HUDEP-2 (cell line): ENCODE measurements around the gene DYNC1LI1.

ENCODE experiments used
- DNase-seq, 76 experiments: peaks; one replicate each; lab custom pipeline; 2025; ENCODE audit not compliant: unreplicated experiment in 76 of 76; lab: John Stamatoyannopoulos, UW

DYNC1LI1 gene

DNA sequence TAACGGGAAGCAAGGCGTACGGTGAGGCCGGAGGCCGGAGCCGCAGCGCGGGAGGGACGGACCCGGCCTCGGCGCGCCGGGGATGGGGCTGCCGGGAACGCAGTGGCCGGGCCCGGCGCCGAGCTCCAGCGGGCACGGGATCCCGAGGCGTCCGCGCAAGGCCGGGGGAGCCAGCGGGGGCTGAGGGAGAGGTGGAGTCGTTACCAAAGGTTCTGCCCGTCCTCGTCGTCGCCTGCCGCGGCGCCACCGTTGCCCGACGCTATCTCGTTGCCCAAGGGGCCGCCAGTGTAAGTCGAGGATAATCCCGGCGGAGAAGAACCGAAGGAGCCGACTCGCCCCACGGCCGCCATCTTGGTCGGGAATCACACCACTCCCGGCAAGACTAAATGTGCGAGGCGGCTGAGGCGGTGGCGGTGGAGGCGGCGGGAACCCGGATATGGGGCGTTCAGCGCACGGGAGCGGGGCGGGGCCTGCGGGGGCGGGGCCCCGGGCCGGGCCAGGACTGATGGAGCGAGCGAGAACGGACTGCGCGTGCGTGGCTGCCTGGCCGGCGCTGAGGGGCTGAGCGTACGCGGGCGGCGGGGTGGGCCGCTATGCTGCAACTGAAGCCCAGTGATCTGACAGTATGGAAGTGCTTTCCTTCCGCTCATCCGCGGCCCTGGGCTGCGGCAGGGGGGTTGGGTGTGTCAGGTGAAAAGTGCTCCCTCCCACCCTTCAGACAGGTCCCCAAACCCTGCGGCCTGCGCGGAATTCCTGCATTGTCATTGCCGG lies at the start of gene DYNC1LI1:
DYNC1LI1 (minus strand) TSS at position 438 of the 771 bp plus-strand sequence; CDS start at position 350, 88 bp downstream.
- DNase-seq, result peak in 74 of 76 experiments; percentile 41 to 95 (median 88)

DNA sequence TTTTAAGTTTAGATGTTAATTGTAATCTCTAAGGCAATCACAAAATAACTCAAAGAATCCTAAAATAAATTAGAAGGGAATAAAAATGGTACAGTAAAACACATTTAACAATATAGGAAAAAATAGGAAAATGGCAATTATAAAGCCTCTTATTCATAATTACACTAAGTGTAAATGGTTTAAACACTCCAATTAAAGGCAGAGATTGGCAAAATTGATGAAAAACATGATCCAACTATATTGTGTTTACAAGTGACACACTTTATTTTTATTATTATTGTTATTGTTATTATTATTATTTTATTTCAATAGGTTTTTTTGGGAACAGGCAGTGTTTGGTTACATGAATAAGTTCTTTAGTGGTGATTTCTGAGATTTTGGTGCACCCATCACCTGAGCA lies 48.7 kb upstream of the DYNC1LI1 start:
- DNase-seq, result no peak

GRCh38 chr3:32616267-32616962 lies 45.8 kb upstream of the DYNC1LI1 start:
- no peak for DNase-seq

GRCh38 chr3:32614956-32615355 lies 44.3 kb upstream of the DYNC1LI1 start:
- DNase-seq, result no peak

- no peak for DNase-seq
Measured at GRCh38 chr3:32613183-32613582, 42.5 kb upstream of the DYNC1LI1 start.

- no peak for DNase-seq
Measured at GRCh38 chr3:32612547-32612946, 41.9 kb upstream of the DYNC1LI1 start.

GRCh38 chr3:32607522-32607921 lies 36.9 kb upstream of the DYNC1LI1 start:
- DNase-seq, result no peak

GRCh38 chr3:32606960-32607359 lies 36.3 kb upstream of the DYNC1LI1 start:
- DNase-seq, result no peak

GRCh38 chr3:32606277-32606676 lies 35.6 kb upstream of the DYNC1LI1 start:
- no peak for DNase-seq

GRCh38 chr3:32603064-32603463 lies 32.4 kb upstream of the DYNC1LI1 start:
- DNase-seq, result no peak

DNA sequence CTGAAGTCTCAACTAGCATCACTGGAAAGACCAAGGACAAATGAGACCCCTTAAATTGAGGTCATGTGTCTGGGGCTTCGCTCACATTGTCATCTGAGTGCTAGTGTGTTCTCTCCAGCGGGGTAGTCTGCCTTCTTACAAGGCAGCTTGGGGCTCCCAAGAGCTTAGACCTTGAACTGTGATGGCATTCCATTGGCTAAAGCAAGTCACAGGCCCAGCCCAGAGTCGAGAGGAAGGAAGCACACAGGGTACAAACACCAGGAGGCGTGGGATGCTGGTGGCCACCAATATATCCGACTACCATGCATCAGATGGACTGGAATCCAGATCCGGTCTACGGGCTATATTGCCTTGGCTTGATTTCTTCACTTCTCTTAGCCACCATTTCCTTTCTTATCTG lies 31.5 kb upstream of the DYNC1LI1 start:
- DNase-seq, result no peak

- DNase-seq, result peak in 3 of 76 experiments; percentile 4 to 9 (median 5)
Measured at GRCh38 chr3:32601722-32602121, 31.1 kb upstream of the DYNC1LI1 start.

- DNase-seq, result peak in 8 of 76 experiments; percentile 11 to 39 (median 16)
Measured at GRCh38 chr3:32597656-32598055, 27.0 kb upstream of the DYNC1LI1 start.

DNA sequence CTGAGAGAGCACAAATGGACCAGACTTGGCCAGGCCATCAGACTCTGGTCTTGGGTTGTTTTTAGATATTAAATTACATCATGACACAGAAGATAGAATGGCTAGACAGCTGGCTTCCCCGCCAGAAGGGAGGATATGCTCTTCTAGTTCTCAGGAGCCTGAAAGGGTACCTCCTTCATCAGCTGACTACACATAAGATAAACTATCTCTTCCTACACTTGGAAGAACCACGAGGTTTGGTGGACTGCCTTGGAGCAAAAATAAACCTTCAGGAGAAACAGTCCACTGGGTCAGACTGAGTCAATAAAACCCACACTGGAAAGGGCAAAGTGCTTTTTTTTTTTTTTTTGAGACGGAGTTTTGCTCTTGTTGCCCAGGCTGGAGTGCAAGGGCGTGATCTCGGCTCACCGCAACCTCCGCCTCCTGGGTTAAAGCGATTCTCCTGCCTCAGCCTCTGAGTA lies 26.3 kb upstream of the DYNC1LI1 start:
- DNase-seq, result peak in 59 of 76 experiments; percentile 6 to 82 (median 45)

GRCh38 chr3:32596282-32596908 lies 25.7 kb upstream of the DYNC1LI1 start:
- peak in 50 of 76 experiments; percentile 7 to 82 (median 52) for DNase-seq

GRCh38 chr3:32595323-32595722 lies 24.7 kb upstream of the DYNC1LI1 start:
- no peak for DNase-seq

DNA sequence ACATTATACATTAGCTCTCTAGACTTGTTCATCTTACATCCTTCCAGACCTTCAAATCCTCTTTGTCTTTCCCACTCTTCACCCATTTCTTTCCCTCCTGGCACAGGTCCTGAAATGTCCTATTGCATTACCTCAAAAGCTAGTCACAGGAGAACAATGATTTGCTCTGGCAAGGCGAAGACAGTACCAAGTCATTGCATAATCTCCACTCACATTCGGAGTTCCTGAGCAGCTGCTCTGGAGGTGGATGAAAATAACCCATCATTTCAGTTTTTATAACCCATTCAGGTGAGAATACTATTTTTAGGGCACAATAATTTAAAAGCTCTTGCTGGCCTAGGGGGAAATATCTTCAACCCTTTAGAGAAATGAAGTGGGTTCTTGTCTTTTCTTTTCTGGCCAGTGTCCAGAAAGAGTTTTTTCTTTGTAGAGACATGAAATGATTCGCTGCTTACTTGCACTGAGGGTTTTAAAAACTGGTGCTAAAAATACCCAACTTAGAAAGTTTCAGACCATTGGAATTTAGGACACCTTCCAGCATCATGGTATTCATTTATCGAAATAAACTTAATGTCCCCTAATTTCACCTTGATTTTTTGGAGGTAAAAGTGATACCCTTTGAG lies 23.4 kb upstream of the DYNC1LI1 start:
- no peak for DNase-seq

GRCh38 chr3:32592696-32593353 lies 22.2 kb upstream of the DYNC1LI1 start:
- DNase-seq, result no peak

GRCh38 chr3:32592011-32592410 lies 21.4 kb upstream of the DYNC1LI1 start:
- DNase-seq, result no peak

DNA sequence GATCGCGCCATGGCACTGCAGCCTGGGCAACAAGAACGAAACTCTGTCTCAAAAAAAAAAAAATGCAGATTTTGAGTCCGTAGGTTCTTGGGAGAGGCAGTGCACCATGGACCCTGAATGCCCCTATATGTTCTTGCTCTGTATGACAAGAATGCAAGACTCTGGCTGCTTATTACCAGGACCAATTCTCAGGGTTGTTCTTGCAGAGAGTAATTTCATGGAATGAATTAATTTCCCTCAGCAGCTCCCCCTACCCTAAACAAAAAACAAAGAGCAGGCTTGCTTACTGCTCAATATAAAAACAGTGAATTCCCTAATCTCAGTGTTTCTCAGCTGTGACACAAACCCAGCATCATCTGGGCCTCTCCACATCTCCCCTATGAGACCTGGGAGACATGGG lies 20.5 kb upstream of the DYNC1LI1 start:
- no peak for DNase-seq
